NCI-H510A (cell line): ENCODE data around the gene SPPL2C.
A peak's percentile ranks its signal among the peaks of the same experiment; 100 is the strongest.

Experiments used
- DNase-seq: peaks from one replicate; lab custom pipeline; 2025; lab: John Stamatoyannopoulos, UW

The SPPL2C gene

GRCh38 chr17:45828582-45829133 is 16.0 kb upstream of the SPPL2C start:
- no peak for DNase-seq

- no peak for DNase-seq
Measured at GRCh38 chr17:45833920-45834319, 10.8 kb upstream of the SPPL2C start.

- no peak for DNase-seq
Measured at GRCh38 chr17:45834471-45835396, 9.9 kb upstream of the SPPL2C start.

- DNase-seq: no peak
Measured at GRCh38 chr17:45835481-45835880, 9.2 kb upstream of the SPPL2C start.

- DNase-seq: no peak
Measured at GRCh38 chr17:45836047-45837044, 8.3 kb upstream of the SPPL2C start.

- DNase-seq: no peak
Measured at GRCh38 chr17:45837187-45837586, 7.5 kb upstream of the SPPL2C start.

- no peak for DNase-seq
Measured at GRCh38 chr17:45837603-45838002, 7.1 kb upstream of the SPPL2C start.

GRCh38 chr17:45838751-45839295 is 5.9 kb upstream of the SPPL2C start:
- DNase-seq: no peak

GRCh38 chr17:45839442-45839841 is 5.2 kb upstream of the SPPL2C start:
- no peak for DNase-seq

- DNase-seq: no peak
Measured at GRCh38 chr17:45841186-45841585, 3.5 kb upstream of the SPPL2C start.

- peak; percentile 76 for DNase-seq
Measured at GRCh38 chr17:45841883-45842525, 2.7 kb upstream of the SPPL2C start.

- no peak for DNase-seq
Measured at GRCh38 chr17:45843722-45844121, 959 bp upstream of the SPPL2C start.

GRCh38 chr17:45845376-45846185 is 900 bp downstream of the SPPL2C start:
- no peak for DNase-seq

- no peak for DNase-seq
Measured at GRCh38 chr17:45846223-45846622, 1.5 kb downstream of the SPPL2C start.

- no peak for DNase-seq
Measured at GRCh38 chr17:45846646-45847045, 2.0 kb downstream of the SPPL2C start.

- DNase-seq: no peak
Measured at GRCh38 chr17:45847101-45847500, 2.4 kb downstream of the SPPL2C start.

- DNase-seq: no peak
Measured at GRCh38 chr17:45847747-45848146, 3.1 kb downstream of the SPPL2C start.

GRCh38 chr17:45848405-45848804 is 3.7 kb downstream of the SPPL2C start:
- no peak for DNase-seq

- DNase-seq: no peak
Measured at GRCh38 chr17:45848868-45849535, 4.3 kb downstream of the SPPL2C start.

- no peak for DNase-seq
Measured at GRCh38 chr17:45849536-45849990, 4.9 kb downstream of the SPPL2C start.
